ENCODE data around the gene ZHX3.

Gene ZHX3

GRCh38 chr20:41334443-41335421, 17.2 kb upstream of the ZHX3 start:
- no peak for TF ChIP-seq CTCF (IDR thresholded peaks at IDR 0.05; ENCODE audit: control insufficient read depth, insufficient read depth, low read depth, low read length, missing control alignments)
- DNase-seq (ENCODE audit: low read depth): peak; percentile 17
- H3K4me3 ChIP-seq (ENCODE audit: control insufficient read depth, low read depth, low read length): no peak overlapping the region

GRCh38 chr20:41334036-41334435, 16.5 kb upstream of the ZHX3 start:
- no peak overlapping the region for H3K4me3 ChIP-seq (ENCODE audit: control insufficient read depth, low read depth, low read length)
- DNase-seq (ENCODE audit: low read depth): no peak
- TF ChIP-seq CTCF (IDR thresholded peaks at IDR 0.05; ENCODE audit: control insufficient read depth, insufficient read depth, low read depth, low read length, missing control alignments): no peak

- H3K4me3 ChIP-seq (ENCODE audit: control insufficient read depth, low read depth, low read length): no peak overlapping the region
- TF ChIP-seq CTCF (IDR thresholded peaks at IDR 0.05; ENCODE audit: control insufficient read depth, insufficient read depth, low read depth, low read length, missing control alignments): no peak
- DNase-seq (ENCODE audit: low read depth): no peak
Observed at GRCh38 chr20:41331731-41332130, 14.2 kb upstream of the ZHX3 start.

GRCh38 chr20:41330941-41331340, 13.4 kb upstream of the ZHX3 start:
- no peak overlapping the region for H3K4me3 ChIP-seq (ENCODE audit: control insufficient read depth, low read depth, low read length)
- DNase-seq (ENCODE audit: low read depth): no peak
- TF ChIP-seq CTCF (IDR thresholded peaks at IDR 0.05; ENCODE audit: control insufficient read depth, insufficient read depth, low read depth, low read length, missing control alignments): no peak

- no peak overlapping the region for H3K4me3 ChIP-seq (ENCODE audit: control insufficient read depth, low read depth, low read length)
- TF ChIP-seq CTCF (IDR thresholded peaks at IDR 0.05; ENCODE audit: control insufficient read depth, insufficient read depth, low read depth, low read length, missing control alignments): no peak
- DNase-seq (ENCODE audit: low read depth): no peak
Observed at GRCh38 chr20:41330343-41330720, 12.8 kb upstream of the ZHX3 start.

GRCh38 chr20:41329435-41330342, 12.2 kb upstream of the ZHX3 start:
- peak overlapping the region; percentile 5 for H3K4me3 ChIP-seq (ENCODE audit: control insufficient read depth, low read depth, low read length)
- peak; percentile 97 for DNase-seq (ENCODE audit: low read depth)
- TF ChIP-seq CTCF (IDR thresholded peaks at IDR 0.05; ENCODE audit: control insufficient read depth, insufficient read depth, low read depth, low read length, missing control alignments): no peak

Measured in AG09309 (cell line).